Ovary (tissue), 3 donors: Measurements from ENCODE around the gene POLE4.

ENCODE experiments used
- CTCF ChIP-seq, 3 donors: fragments of 450-650 bp in 2 of 3; fragments of 200-600 bp in 1 of 3; IDR thresholded peaks; one replicate each; pipeline versions ENCODE4 v1.5.1 to v1.8.0; 2016 to 2022; ENCODE audit warnings: antibody characterized with exemption in 3 of 3, mild to moderate bottlenecking in 1 of 3
- POLR2A ChIP-seq: fragments of 450-650 bp; IDR thresholded peaks from one replicate; pipeline ENCODE4 v1.6.1; 2017; ENCODE audit warnings: antibody characterized with exemption, mild to moderate bottlenecking, moderate library complexity
- donor health status: DM: no; HTN: no; CAD: no.

- TF ChIP-seq POLR2A (peak; percentile 89), CTCF (IDR thresholded peaks at IDR 0.05) (peak in 1 of 3 donors; percentile 33)
These were observed at the start of gene POLE4 for GRCh38 chr2:74958274-74959105.
